Liver (tissue), 9 donors: ENCODE measurements around the gene XPO5. TPM values are rescaled to one million over a fixed set of nuclear protein-coding genes. Genes with fewer than 3 reads are reported as not detected.

Experiments used
- DNase-seq: peaks from one replicate; pipeline ENCODE4 v3.0.0-alpha.2; 2017; ENCODE audit warnings: low spot score
- H3K27ac ChIP-seq, 2 donors: one replicate each; pipeline ENCODE4 v1.7.0; 2013; ENCODE audit warnings: inconsistent platforms in 2 of 2, low read length in 2 of 2, control low read depth in 1 of 2, low read depth in 1 of 2, mild to moderate bottlenecking in 1 of 2
- H3K27me3 ChIP-seq, 4 donors: one replicate each; pipeline versions ENCODE4 v1.6.1 to v1.7.0; 2013; ENCODE audit warnings: low read length in 3 of 4, inconsistent platforms in 1 of 4, mild to moderate bottlenecking in 1 of 4, moderate library complexity in 1 of 4; ENCODE audit not compliant: control insufficient read depth in 4 of 4, insufficient read depth in 4 of 4
- H3K36me3 ChIP-seq, 4 donors: one replicate each; pipeline versions ENCODE4 v1.6.1 to v1.7.0; 2013; ENCODE audit warnings: low read length in 3 of 4, mild to moderate bottlenecking in 3 of 4, low read depth in 1 of 4, moderate library complexity in 1 of 4; ENCODE audit not compliant: control insufficient read depth in 4 of 4, insufficient read depth in 3 of 4
- H3K4me1 ChIP-seq, 4 donors: one replicate each; pipeline versions ENCODE4 v1.6.1 to v1.7.0; 2013; ENCODE audit warnings: low read length in 3 of 4, mild to moderate bottlenecking in 3 of 4, moderate library complexity in 1 of 4; ENCODE audit not compliant: control insufficient read depth in 4 of 4, insufficient read depth in 4 of 4
- H3K4me3 ChIP-seq, 3 donors: one replicate each; pipeline versions ENCODE4 v1.6.1 to v1.7.0; 2013; ENCODE audit warnings: low read length in 3 of 3, control low read depth in 1 of 3, low read depth in 1 of 3, mild to moderate bottlenecking in 1 of 3
- H3K9ac ChIP-seq, 2 donors: one replicate each; pipeline ENCODE4 v1.7.0; 2013; ENCODE audit warnings: low read length in 2 of 2, mild to moderate bottlenecking in 2 of 2, moderate library complexity in 2 of 2, control low read depth in 1 of 2, low read depth in 1 of 2
- H3K9me3 ChIP-seq, 4 donors: one replicate each; pipeline versions ENCODE4 v1.6.1 to v1.7.0; 2013; ENCODE audit warnings: low read length in 3 of 4; ENCODE audit not compliant: control insufficient read depth in 4 of 4
- CTCF ChIP-seq: fragments of 150-350 bp; IDR thresholded peaks from 2 replicates; pipeline ENCODE4 v1.5.1; 2017; ENCODE audit warnings: improper control_type of control experiment, low read depth, low read length; ENCODE audit not compliant: missing input control
- EGR1 ChIP-seq, 2 donors: IDR thresholded peaks; 2 replicates each; pipeline ENCODE4 v1.6.1; 2016 to 2018; ENCODE audit warnings: antibody characterized with exemption in 2 of 2, low read depth in 2 of 2
- FOXA1 ChIP-seq: IDR thresholded peaks from 2 replicates; pipeline ENCODE4 v1.6.1; 2016; ENCODE audit warnings: antibody characterized with exemption
- FOXA2 ChIP-seq: IDR thresholded peaks from 2 replicates; pipeline ENCODE4 v1.6.1; 2016; ENCODE audit warnings: antibody characterized with exemption
- GABPA ChIP-seq, 2 donors: IDR thresholded peaks in 1 of 2; conservative IDR thresholded peaks in 1 of 2; 2 replicates each; pipeline ENCODE4 v1.6.1; 2016; ENCODE audit warnings: antibody characterized with exemption in 2 of 2, mild to moderate bottlenecking in 1 of 2, moderate library complexity in 1 of 2
- HNF4A ChIP-seq, 2 donors: conservative IDR thresholded peaks; 2 replicates each; pipeline ENCODE4 v1.6.1; 2016; ENCODE audit warnings: antibody characterized with exemption in 2 of 2, mild to moderate bottlenecking in 2 of 2
- HNF4G ChIP-seq: IDR thresholded peaks from 2 replicates; pipeline ENCODE4 v1.6.1; 2016; ENCODE audit warnings: antibody characterized with exemption
- JUND ChIP-seq, 2 donors: IDR thresholded peaks; 2 replicates each; pipeline ENCODE4 v1.6.1; 2016; ENCODE audit warnings: antibody characterized with exemption in 2 of 2
- NR2F2 ChIP-seq: IDR thresholded peaks from 2 replicates; pipeline ENCODE4 v1.6.1; 2016; ENCODE audit warnings: antibody characterized with exemption
- RAD21 ChIP-seq, 2 donors: IDR thresholded peaks; 2 replicates each; pipeline ENCODE4 v1.6.1; 2016; ENCODE audit warnings: antibody characterized with exemption in 2 of 2, mild to moderate bottlenecking in 2 of 2
- RXRA ChIP-seq, 2 donors: IDR thresholded peaks; 2 replicates each; pipeline ENCODE4 v1.6.1; 2017 to 2018; ENCODE audit warnings: antibody characterized with exemption in 2 of 2, mild to moderate bottlenecking in 1 of 2
- SP1 ChIP-seq: IDR thresholded peaks from 2 replicates; pipeline ENCODE4 v1.6.1; 2018; ENCODE audit warnings: antibody characterized with exemption, mild to moderate bottlenecking
- YY1 ChIP-seq: IDR thresholded peaks from 2 replicates; pipeline ENCODE4 v1.6.1; 2016; ENCODE audit warnings: antibody characterized with exemption, mild to moderate bottlenecking
- WGBS: extraction: QIAGEN DNeasy Blood & Tissue Kit; methylation state at CpG from one replicate; pipeline ENCODE4 v1.1.7; 2013; 5-methylcytosine and 5-hydroxymethylcytosine counted together
- polyA plus RNA-seq, 2 donors: library from polyadenylated mRNA; stranded (reverse) in 1 of 2; unstranded in 1 of 2; fragments of 200-250 nt in 1 of 2; fragments of >200 nt in 1 of 2; fragmentation: Nextera tagmentation in 1 of 2; extraction: Ambion mirVana in 1 of 2; gene quantifications; one replicate each; pipeline versions ENCODE4 v1.2.1 to v1.2.3, GENCODE V29; 2013 to 2015
- total RNA-seq, 2 donors: library from RNA; depleted of rRNA; stranded (reverse); fragments of >200 nt; gene quantifications; one replicate each; pipeline ENCODE4 v1.2.3, GENCODE V29; 2014
- TF ChIP-seq, protein P1 (sequence below): IDR thresholded peaks from 2 replicates; pipeline ENCODE4 v1.6.1; 2016; ENCODE audit warnings: antibody characterized with exemption, mild to moderate bottlenecking
- TF ChIP-seq, protein P2 (sequence below): IDR thresholded peaks from 2 replicates; pipeline ENCODE4 v1.6.1; 2016; ENCODE audit warnings: antibody characterized with exemption
- TF ChIP-seq, protein P3 (sequence below): IDR thresholded peaks from 2 replicates; pipeline ENCODE4 v1.6.1; 2016; ENCODE audit warnings: antibody characterized with exemption
- TF ChIP-seq, protein P4 (sequence below): IDR thresholded peaks from 2 replicates; pipeline ENCODE4 v1.6.1; 2016; ENCODE audit warnings: antibody characterized with exemption
- donor health status: healthy.
- donor health status: healthy.
- donor health status: healthy.
- donor health status: healthy.
- donor health status: healthy.

XPO5 gene
- total and polyA plus RNA-seq, 4 donors: 6.1 to 15.8 (median 9.8) TPM

DNA sequence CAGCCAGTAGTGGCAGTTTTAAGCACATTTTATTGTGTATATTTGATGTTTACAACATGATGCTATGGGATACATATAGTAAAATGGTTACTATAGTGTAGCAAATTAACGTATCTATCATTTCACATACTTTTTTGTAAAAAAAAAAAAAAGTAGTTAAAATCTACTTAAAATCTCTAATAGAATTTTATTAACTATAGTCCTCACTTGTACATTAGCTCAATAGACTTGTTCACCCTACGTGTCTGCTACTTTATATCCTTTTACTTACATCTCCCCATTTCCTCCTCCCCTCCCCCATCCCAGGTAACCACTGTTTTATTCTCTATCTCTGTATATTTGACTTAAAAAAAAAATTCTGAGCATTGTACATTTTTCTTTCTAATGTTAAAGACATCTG is 30.2 kb upstream of the XPO5 start:
- H3K36me3 ChIP-seq: peaks cover 7 to 20% (median 18%) of the 10 kb centered on the region in 4 donors
- WGBS: 94% methylated on average over 2 of the region's 2 CpGs
- H3K9ac ChIP-seq: no peak overlapping the region
- no peak overlapping the region for H3K27ac ChIP-seq
- no peaks in the 10 kb centered on the region for H3K9me3 ChIP-seq
- TF ChIP-seq NR2F2: no peak
- TF ChIP-seq YY1: no peak
- no peak for TF ChIP-seq HNF4A (conservative IDR thresholded peaks at IDR 0.05)
- no peak for TF ChIP-seq SP1
- no peak for TF ChIP-seq HNF4G
- TF ChIP-seq, protein P1, sequence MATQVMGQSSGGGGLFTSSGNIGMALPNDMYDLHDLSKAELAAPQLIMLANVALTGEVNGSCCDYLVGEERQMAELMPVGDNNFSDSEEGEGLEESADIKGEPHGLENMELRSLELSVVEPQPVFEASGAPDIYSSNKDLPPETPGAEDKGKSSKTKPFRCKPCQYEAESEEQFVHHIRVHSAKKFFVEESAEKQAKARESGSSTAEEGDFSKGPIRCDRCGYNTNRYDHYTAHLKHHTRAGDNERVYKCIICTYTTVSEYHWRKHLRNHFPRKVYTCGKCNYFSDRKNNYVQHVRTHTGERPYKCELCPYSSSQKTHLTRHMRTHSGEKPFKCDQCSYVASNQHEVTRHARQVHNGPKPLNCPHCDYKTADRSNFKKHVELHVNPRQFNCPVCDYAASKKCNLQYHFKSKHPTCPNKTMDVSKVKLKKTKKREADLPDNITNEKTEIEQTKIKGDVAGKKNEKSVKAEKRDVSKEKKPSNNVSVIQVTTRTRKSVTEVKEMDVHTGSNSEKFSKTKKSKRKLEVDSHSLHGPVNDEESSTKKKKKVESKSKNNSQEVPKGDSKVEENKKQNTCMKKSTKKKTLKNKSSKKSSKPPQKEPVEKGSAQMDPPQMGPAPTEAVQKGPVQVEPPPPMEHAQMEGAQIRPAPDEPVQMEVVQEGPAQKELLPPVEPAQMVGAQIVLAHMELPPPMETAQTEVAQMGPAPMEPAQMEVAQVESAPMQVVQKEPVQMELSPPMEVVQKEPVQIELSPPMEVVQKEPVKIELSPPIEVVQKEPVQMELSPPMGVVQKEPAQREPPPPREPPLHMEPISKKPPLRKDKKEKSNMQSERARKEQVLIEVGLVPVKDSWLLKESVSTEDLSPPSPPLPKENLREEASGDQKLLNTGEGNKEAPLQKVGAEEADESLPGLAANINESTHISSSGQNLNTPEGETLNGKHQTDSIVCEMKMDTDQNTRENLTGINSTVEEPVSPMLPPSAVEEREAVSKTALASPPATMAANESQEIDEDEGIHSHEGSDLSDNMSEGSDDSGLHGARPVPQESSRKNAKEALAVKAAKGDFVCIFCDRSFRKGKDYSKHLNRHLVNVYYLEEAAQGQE: no peak
- TF ChIP-seq EGR1 (IDR thresholded peaks at IDR 0.05; ENCODE audit: low read depth in 2 of 2): no peak
- TF ChIP-seq, protein P2, sequence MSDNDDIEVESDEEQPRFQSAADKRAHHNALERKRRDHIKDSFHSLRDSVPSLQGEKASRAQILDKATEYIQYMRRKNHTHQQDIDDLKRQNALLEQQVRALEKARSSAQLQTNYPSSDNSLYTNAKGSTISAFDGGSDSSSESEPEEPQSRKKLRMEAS: no peak
- TF ChIP-seq, protein P3, sequence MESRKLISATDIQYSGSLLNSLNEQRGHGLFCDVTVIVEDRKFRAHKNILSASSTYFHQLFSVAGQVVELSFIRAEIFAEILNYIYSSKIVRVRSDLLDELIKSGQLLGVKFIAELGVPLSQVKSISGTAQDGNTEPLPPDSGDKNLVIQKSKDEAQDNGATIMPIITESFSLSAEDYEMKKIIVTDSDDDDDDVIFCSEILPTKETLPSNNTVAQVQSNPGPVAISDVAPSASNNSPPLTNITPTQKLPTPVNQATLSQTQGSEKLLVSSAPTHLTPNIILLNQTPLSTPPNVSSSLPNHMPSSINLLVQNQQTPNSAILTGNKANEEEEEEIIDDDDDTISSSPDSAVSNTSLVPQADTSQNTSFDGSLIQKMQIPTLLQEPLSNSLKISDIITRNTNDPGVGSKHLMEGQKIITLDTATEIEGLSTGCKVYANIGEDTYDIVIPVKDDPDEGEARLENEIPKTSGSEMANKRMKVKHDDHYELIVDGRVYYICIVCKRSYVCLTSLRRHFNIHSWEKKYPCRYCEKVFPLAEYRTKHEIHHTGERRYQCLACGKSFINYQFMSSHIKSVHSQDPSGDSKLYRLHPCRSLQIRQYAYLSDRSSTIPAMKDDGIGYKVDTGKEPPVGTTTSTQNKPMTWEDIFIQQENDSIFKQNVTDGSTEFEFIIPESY: no peak
- no peak for TF ChIP-seq FOXA2
- no peak for TF ChIP-seq CTCF
- no peak for TF ChIP-seq GABPA (IDR thresholded peaks at IDR 0.05 in 1 of 2, conservative IDR thresholded peaks at IDR 0.05 in 1 of 2)
- TF ChIP-seq, protein P4, sequence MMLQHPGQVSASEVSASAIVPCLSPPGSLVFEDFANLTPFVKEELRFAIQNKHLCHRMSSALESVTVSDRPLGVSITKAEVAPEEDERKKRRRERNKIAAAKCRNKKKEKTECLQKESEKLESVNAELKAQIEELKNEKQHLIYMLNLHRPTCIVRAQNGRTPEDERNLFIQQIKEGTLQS: no peak
- TF ChIP-seq RXRA (IDR thresholded peaks at IDR 0.05): no peak
- no peak for TF ChIP-seq JUND (IDR thresholded peaks at IDR 0.05)
- H3K4me3 ChIP-seq: no peak overlapping the region
- no peak for DNase-seq
- no peaks in the 10 kb centered on the region for H3K27me3 ChIP-seq
- H3K4me1 ChIP-seq: no peaks in the 10 kb centered on the region

DNA sequence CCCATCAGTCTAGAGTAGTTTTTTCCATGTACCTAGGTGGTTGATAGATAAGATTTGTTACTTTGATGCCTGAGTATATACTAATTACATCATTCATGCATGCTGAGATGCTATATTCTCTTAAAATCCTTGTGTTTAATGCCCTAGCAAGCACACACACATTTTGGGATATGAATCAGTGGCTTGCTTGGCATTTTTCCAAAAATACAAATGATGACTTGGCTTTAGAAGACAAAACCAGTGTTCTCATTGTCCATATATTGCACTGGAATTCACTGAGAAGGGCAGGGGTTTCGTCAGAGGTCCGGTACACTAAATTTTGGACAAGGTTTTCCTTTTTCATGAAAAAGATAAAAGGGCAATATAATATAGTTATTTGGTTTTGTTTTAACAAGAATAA is 28.3 kb upstream of the XPO5 start:
- no peak for DNase-seq
- Histone ChIP-seq H3K36me3 (peaks cover 7 to 21% (median 15%) of the 10 kb centered on the region in 4 donors), H3K27me3 (no peaks in the 10 kb centered on the region), H3K9me3 (no peaks in the 10 kb centered on the region), H3K9ac (no peak overlapping the region), H3K27ac (no peak overlapping the region), H3K4me3 (no peak overlapping the region), H3K4me1 (no peaks in the 10 kb centered on the region)
- WGBS: 98% methylated on average over 2 of the region's 2 CpGs
- no peak for TF ChIP-seq FOXA1
- no peak for TF ChIP-seq RAD21 (IDR thresholded peaks at IDR 0.05)
- TF ChIP-seq, protein P4: no peak
- TF ChIP-seq FOXA2: no peak
- TF ChIP-seq YY1: no peak
- TF ChIP-seq RXRA (IDR thresholded peaks at IDR 0.05): no peak
- TF ChIP-seq, protein P2: no peak
- no peak for TF ChIP-seq EGR1 (IDR thresholded peaks at IDR 0.05; ENCODE audit: low read depth in 2 of 2)
- TF ChIP-seq, protein P3: no peak
- TF ChIP-seq, protein P1: no peak
